Psoas muscle (tissue), 8 donors: ENCODE data around the gene MTPN. TPM values are rescaled to one million over a fixed set of nuclear protein-coding genes. Genes with fewer than 3 reads are reported as not detected.

Experiments used
- ATAC-seq, 4 donors: fragments of 200-7000 bp; cut with Tn5 transposase; one replicate each; pipeline ENCODE4 v1.9.1; 2020; ENCODE audit warnings: moderate library complexity in 3 of 4, mild to moderate bottlenecking in 2 of 4
- DNase-seq, 2 donors: peaks; one replicate each; pipeline ENCODE4 v3.0.0-alpha.2; 2020
- H3K27ac ChIP-seq: fragments of 200-600 bp; one replicate; pipeline ENCODE4 v1.8.0; 2022
- H3K27me3 ChIP-seq, 3 donors: fragments of 200-600 bp in 1 of 3; one replicate each; pipeline versions ENCODE4 v1.6.1 to v1.8.0; 2013 to 2022; ENCODE audit warnings: low read length in 2 of 3, mild to moderate bottlenecking in 2 of 3, moderate library complexity in 1 of 3; ENCODE audit not compliant: insufficient read depth in 3 of 3
- H3K36me3 ChIP-seq, 2 donors: fragments of 200-600 bp in 1 of 2; one replicate each; pipeline versions ENCODE4 v1.6.1 to v1.8.0; 2013 to 2022; ENCODE audit warnings: low read depth in 1 of 2, mild to moderate bottlenecking in 1 of 2, moderate library complexity in 1 of 2; ENCODE audit not compliant: insufficient read depth in 1 of 2
- H3K4me1 ChIP-seq: fragments of 200-600 bp; one replicate; pipeline ENCODE4 v1.8.0; 2022
- H3K4me3 ChIP-seq: fragments of 200-600 bp; one replicate; pipeline ENCODE4 v1.8.0; 2022; ENCODE audit warnings: mild to moderate bottlenecking
- H3K9me3 ChIP-seq: fragments of 200-600 bp; one replicate; pipeline ENCODE4 v1.8.0; 2022
- WGBS, 3 donors: extraction: QIAGEN DNeasy Blood & Tissue Kit; methylation state at CpG; one replicate each; pipeline versions ENCODE4 v1.1.6 to v1.1.7; 2013; 5-methylcytosine and 5-hydroxymethylcytosine counted together
- intact Hi-C, 2 donors: fragments of 100-400 bp; cut with DNase I; formaldehyde crosslinking; loops; one replicate each; pipeline versions ENCODE4 v1.11.0 to v1.14.2; 2022
- polyA plus RNA-seq, 3 donors: library from polyadenylated mRNA; stranded (reverse); fragments of 200-250 nt; gene quantifications; one replicate each; pipeline ENCODE4 v1.2.3, GENCODE V29; 2013
- total RNA-seq, 4 donors: library from RNA; stranded (reverse); fragmentation: NEBNext Ultra II Directional in 2 of 4; extraction: Animal tissue kit (Norgen Biotek cat#: 25700) in 2 of 4; gene quantifications; one replicate each; pipeline versions ENCODE4 v1.2.1 to v1.2.4, GENCODE V29; 2021 to 2023
- TF ChIP-seq, protein P1 (sequence below): fragments of 200-600 bp; IDR thresholded peaks from one replicate; pipeline ENCODE4 v1.8.0; 2022; ENCODE audit warnings: antibody characterized with exemption
- donor health status: healthy with polysubstance abuse.
- donor health status: DM: no; HTN: no; CAD: no; lungs with moderate emphysema.
- donor health status: Bipolar disorder and iron deficiency.
- donor health status: healthy.
- donor health status: DM: yes; HTN: yes; CAD: no.
- donor health status: DM: no; HTN: no; CAD: no.
- donor health status: DM: no; HTN: no; CAD: no.
- donor health status: DM: yes; HTN: yes; CAD: no.

Gene MTPN
- total and polyA plus RNA-seq, 7 donors = 41.4 to 107 (median 62.4) TPM

DNA sequence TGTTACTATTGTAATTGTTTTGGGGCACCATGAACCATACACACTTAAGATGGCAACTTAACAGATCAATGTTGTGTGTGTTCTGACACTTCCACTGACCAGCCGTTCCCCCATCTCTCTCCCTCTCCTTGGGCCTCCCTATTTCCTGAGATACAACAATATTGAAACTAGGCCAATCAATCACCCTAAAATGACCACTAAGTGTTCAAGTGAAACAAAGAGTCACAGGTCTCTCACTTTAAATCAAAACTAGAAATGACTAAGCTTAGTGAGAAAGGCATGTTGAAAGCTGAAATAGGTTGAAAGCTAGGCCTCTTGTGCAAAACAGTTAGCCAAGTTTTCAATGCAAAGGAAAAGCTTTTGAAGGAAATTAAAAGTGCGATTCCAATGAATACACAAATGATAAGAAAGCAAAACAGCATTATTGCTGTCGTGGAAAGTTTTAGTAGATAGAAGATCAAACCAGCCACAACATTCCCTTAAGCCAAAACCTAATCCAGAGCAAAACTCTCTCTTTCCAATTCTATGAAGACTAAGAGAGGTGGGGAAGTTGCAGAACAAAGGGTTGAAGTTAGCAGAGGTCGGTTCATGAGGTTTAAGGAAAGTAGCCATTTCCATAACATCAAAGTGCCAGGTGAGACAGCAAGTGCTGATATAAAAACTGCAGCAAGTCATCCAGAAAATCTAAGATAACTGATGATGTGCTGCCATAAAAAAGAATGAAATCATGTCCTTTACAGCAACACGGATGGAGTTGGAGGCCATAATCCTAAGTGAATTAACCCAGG, 90.6 kb downstream of the MTPN start:
- H3K27me3 ChIP-seq = peaks cover 0 to 9% (median 0%) of the 10 kb centered on the region in 3 donors
- intact Hi-C loops = no loop called here
- H3K4me3 ChIP-seq = no peak overlapping the region
- TF ChIP-seq, protein P1, sequence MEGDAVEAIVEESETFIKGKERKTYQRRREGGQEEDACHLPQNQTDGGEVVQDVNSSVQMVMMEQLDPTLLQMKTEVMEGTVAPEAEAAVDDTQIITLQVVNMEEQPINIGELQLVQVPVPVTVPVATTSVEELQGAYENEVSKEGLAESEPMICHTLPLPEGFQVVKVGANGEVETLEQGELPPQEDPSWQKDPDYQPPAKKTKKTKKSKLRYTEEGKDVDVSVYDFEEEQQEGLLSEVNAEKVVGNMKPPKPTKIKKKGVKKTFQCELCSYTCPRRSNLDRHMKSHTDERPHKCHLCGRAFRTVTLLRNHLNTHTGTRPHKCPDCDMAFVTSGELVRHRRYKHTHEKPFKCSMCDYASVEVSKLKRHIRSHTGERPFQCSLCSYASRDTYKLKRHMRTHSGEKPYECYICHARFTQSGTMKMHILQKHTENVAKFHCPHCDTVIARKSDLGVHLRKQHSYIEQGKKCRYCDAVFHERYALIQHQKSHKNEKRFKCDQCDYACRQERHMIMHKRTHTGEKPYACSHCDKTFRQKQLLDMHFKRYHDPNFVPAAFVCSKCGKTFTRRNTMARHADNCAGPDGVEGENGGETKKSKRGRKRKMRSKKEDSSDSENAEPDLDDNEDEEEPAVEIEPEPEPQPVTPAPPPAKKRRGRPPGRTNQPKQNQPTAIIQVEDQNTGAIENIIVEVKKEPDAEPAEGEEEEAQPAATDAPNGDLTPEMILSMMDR = no peak
- H3K36me3 ChIP-seq = no peaks in the 10 kb centered on the region
- 81 to 93% (median 84%) methylated on average over 5 of the region's 5 CpGs for WGBS, 3 donors
- H3K4me1 ChIP-seq = no peaks in the 10 kb centered on the region
- no peak for ATAC-seq
- no peak for DNase-seq
- H3K27ac ChIP-seq = no peak overlapping the region
- H3K9me3 ChIP-seq = no peaks in the 10 kb centered on the region

DNA sequence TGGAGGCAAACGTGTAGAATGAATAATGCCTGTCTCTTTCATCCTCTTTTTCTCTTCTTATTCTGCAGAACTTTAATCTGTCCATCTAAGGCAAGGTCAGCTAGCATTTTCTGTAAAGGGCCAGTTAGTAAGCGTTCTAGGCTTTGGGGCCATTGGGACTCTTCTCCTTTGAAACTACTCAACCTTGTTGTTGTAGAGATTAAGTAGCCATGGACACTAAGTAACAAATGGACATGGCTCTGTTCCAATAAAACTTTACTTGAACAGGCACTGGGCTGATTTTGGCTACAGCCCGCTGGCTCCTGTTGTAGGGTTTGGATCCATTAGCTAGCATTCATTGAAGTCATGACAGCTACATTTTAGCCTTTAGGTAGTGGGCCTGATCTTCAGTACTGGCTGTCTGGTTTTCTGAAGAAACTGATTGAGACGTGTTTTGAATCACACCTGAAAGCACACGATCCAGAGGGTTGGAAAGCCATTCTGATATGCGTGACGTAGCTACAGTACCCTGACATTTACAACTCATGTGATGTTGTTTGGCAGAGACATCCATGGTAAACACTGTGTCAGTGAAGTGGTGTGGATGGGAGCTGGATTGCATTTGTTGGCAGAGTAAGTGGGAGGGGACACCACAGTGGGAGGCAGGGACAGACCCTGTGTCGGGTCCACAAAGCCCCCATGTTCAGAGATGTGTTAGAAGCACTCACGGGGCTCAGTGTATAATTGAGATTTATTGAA, 92.5 kb downstream of the MTPN start:
- no peaks in the 10 kb centered on the region for H3K9me3 ChIP-seq
- no peak overlapping the region for H3K27ac ChIP-seq
- H3K27me3 ChIP-seq = no peaks in the 10 kb centered on the region
- 63 to 67% (median 63%) methylated on average over 9 of the region's 9 CpGs for WGBS, 3 donors
- ATAC-seq (no peak), DNase-seq (no peak)
- no peaks in the 10 kb centered on the region for H3K4me1 ChIP-seq
- no peak overlapping the region for H3K4me3 ChIP-seq
- H3K36me3 ChIP-seq = no peaks in the 10 kb centered on the region
- TF ChIP-seq, protein P1 = no peak
- intact Hi-C loops = no loop called here

DNA sequence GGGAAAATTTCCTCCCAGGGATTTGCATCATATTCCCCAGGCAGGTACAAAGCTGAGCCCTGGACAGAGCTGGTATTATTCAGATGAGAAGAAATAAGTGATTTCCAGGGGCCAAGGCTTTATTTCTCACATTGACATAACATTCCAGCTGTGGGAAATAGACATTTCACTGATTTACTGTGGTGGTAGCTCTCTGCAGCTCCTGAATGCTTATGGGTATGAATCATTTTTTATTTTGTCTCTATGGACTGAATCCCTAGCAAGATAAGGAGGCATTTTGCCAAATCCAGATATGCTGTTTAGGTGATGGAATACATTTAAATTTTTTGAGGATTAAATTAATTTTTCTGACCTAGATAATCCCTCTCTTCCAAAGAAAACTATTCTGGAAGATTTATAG, 97.9 kb downstream of the MTPN start:
- H3K4me1 ChIP-seq = peaks cover 5% of the 10 kb centered on the region
- DNase-seq (no peak), ATAC-seq (no peak)
- H3K27me3 ChIP-seq = no peaks in the 10 kb centered on the region
- H3K36me3 ChIP-seq = no peaks in the 10 kb centered on the region
- H3K27ac ChIP-seq = no peak overlapping the region
- intact Hi-C loops = no loop called here
- H3K9me3 ChIP-seq = no peaks in the 10 kb centered on the region
- H3K4me3 ChIP-seq = no peak overlapping the region
- TF ChIP-seq, protein P1 = no peak

DNA sequence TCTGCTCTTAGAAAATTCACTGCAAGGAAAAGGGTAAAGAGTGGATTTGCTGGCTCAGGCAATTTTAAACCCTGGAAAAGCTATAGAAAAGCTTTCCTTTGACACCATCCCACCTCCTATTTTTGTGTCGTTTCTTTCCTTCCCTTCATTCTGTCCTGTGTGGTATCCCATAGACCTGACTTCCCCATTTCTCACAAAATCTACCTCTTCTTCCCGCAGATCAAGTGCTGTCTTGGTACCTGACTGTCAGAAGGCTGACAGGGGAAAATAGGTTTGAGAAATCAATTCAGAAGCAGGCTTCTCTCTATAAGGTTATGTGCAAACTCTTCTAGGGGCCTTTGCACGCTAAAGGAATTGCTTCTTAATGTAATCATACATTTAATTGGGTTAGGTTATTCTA, 98.9 kb downstream of the MTPN start:
- H3K27me3 ChIP-seq = no peaks in the 10 kb centered on the region
- H3K27ac ChIP-seq = no peak overlapping the region
- no peak overlapping the region for H3K4me3 ChIP-seq
- DNase-seq (no peak), ATAC-seq (no peak)
- intact Hi-C loops = no loop called here
- no peaks in the 10 kb centered on the region for H3K9me3 ChIP-seq
- H3K4me1 ChIP-seq = peaks cover 5% of the 10 kb centered on the region
- WGBS, 3 donors = 71 to 80% (median 76%) methylated on average over 3 of the region's 3 CpGs
- no peaks in the 10 kb centered on the region for H3K36me3 ChIP-seq
- TF ChIP-seq, protein P1 = no peak
